ENCODE results near the gene SH2D3A.

DNA sequence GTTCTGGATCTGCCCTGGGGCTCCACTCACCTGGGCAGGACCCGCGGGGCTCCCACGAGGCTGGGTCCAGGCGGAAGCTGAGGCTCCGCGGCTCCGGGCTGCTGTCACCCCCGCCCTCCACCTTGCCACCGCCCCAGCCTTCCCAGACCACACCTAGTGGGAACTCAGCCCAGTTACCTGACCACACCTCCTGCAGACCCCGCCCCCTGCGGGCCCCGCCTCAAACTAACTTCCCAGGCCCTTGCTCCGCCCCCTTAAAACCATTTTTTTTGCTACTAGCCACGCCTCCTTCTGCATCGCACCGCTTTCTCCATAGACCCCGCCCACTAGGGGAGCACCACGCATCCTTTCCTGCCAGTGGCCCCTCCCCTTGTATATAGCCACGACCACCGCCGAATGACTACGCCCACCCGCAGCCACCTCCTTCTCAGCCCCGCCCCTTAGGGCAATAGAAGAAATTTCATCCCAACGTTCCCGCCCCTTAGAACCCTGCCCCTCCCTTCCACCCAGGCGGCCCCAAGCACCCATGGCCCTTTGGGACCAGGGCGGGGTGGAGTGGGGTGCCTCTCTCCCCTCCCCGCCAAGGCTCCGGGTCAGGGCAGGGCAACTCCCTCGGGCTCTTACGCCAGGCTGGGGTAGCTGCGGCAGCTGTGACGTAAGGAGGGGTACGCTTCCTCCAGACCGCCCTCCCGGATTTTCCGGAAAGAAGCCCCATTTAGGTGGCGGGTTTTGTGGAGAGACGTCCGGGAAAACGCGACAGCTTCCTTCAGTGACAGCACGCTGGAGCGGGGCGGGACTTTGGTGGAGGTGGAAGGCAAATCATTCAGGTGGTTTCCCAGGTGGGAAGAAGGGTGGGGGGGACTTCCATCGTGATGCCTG, at the start of gene SH2D3A:
- TF ChIP-seq, protein P1, sequence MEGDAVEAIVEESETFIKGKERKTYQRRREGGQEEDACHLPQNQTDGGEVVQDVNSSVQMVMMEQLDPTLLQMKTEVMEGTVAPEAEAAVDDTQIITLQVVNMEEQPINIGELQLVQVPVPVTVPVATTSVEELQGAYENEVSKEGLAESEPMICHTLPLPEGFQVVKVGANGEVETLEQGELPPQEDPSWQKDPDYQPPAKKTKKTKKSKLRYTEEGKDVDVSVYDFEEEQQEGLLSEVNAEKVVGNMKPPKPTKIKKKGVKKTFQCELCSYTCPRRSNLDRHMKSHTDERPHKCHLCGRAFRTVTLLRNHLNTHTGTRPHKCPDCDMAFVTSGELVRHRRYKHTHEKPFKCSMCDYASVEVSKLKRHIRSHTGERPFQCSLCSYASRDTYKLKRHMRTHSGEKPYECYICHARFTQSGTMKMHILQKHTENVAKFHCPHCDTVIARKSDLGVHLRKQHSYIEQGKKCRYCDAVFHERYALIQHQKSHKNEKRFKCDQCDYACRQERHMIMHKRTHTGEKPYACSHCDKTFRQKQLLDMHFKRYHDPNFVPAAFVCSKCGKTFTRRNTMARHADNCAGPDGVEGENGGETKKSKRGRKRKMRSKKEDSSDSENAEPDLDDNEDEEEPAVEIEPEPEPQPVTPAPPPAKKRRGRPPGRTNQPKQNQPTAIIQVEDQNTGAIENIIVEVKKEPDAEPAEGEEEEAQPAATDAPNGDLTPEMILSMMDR (conservative IDR thresholded peaks at IDR 0.05; ENCODE audit: low read depth, low read length): no peak
- no peak for TF ChIP-seq EZH2 (IDR thresholded peaks at IDR 0.05; ENCODE audit: borderline replicate concordance, low read depth, low read length, poor library complexity, severe bottlenecking)

All from A673 (cell line).